K562 (cell line): ENCODE data around the gene TAF1B.

Experiments used
- ARNT ChIP-seq, 2 experiments: fragments of 450-650 bp; IDR thresholded peaks; 2 replicates each; pipeline ENCODE4 v1.6.1; 2016; ENCODE audit warnings: mild to moderate bottlenecking in 1 of 2
- ETV1 ChIP-seq: fragments of 450-650 bp; conservative IDR thresholded peaks from 2 replicates; pipeline ENCODE4 v1.6.1; 2016; ENCODE audit warnings: missing genetic modification characterization, control low read depth, low read depth, missing compliant biosample characterization
- MEF2D ChIP-seq: conservative IDR thresholded peaks from 2 replicates; pipeline ENCODE4 v1.6.1; 2016; ENCODE audit warnings: low read depth, missing genetic modification characterization, missing compliant biosample characterization
- POLR3G ChIP-seq: IDR thresholded peaks from 2 replicates; pipeline ENCODE4 v1.6.1; 2011; ENCODE audit not compliant: insufficient read length, insufficient replicate concordance; ENCODE audit errors: extremely low read depth
- POU5F1 ChIP-seq: fragments of 150-350 bp; IDR thresholded peaks from 2 replicates; pipeline ENCODE4 v1.6.1; 2014; ENCODE audit warnings: borderline replicate concordance, low read length, low read depth, mild to moderate bottlenecking; ENCODE audit not compliant: partially characterized antibody
- RAD21 ChIP-seq, 2 experiments: fragments of 250-450 bp in 1 of 2; fragments of 450-650 bp in 1 of 2; sonication (Bioruptor Pico) in 1 of 2; formaldehyde crosslinking in 1 of 2; IDR thresholded peaks in 1 of 2; conservative IDR thresholded peaks in 1 of 2; 2 replicates each; pipeline versions ENCODE4 v1.4.0 to v1.8.0; 2020 to 2022; ENCODE audit warnings: mild to moderate bottlenecking in 2 of 2, moderate library complexity in 1 of 2
- TF ChIP-seq, protein P1 (sequence below): sonication (generic); formaldehyde crosslinking; IDR thresholded peaks from 2 replicates; pipeline ENCODE4 v1.8.1; 2023; ENCODE audit warnings: missing genetic modification reagents, mild to moderate bottlenecking, borderline replicate concordance
- TF ChIP-seq, protein P2 (sequence below): fragments of 200-600 bp; sonication (generic); IDR thresholded peaks from one replicate; pipeline ENCODE4 v1.6.1; 2012; ENCODE audit warnings: mild to moderate bottlenecking, low read depth, low read length, inconsistent platforms
- TF ChIP-seq, protein P3 (sequence below), 3 experiments: IDR thresholded peaks in 2 of 3; conservative IDR thresholded peaks in 1 of 3; 2 replicates each; pipeline ENCODE4 v1.5.1; 2011 to 2012; ENCODE audit warnings: low read length in 3 of 3, mild to moderate bottlenecking in 3 of 3, control low read depth in 2 of 3, improper control_type of control experiment in 1 of 3, inconsistent platforms in 1 of 3, low read depth in 1 of 3, mixed read lengths in 1 of 3, moderate library complexity in 1 of 3; ENCODE audit not compliant: insufficient read depth in 2 of 3
- TF ChIP-seq, protein P4 (sequence below): fragments of 450-650 bp; formaldehyde crosslinking; IDR thresholded peaks from 2 replicates; pipeline ENCODE4 v1.4.0; 2022; ENCODE audit warnings: missing genetic modification characterization

DNA sequence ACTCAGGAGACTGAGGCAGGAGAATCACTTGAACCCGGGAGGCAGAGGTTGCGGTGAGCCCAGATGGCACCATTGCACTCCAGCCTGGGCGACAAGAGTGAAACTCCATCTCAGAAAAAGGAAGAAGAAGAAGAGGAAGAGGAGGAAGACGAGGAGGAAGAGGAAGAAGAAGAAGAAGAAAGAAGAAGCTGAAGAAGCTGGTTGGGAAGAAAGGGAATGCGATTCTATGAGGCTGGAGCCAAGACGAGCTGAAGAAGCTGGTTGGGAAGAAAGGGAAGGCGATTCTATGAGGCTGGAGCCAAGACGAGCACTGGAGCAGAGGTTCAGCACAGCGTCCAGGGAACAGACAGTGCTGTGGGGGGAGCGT lies 30.3 kb upstream of the TAF1B start:
- no peak for TF ChIP-seq POU5F1
- no peak for TF ChIP-seq ETV1 (tag)
- TF ChIP-seq, protein P1, sequence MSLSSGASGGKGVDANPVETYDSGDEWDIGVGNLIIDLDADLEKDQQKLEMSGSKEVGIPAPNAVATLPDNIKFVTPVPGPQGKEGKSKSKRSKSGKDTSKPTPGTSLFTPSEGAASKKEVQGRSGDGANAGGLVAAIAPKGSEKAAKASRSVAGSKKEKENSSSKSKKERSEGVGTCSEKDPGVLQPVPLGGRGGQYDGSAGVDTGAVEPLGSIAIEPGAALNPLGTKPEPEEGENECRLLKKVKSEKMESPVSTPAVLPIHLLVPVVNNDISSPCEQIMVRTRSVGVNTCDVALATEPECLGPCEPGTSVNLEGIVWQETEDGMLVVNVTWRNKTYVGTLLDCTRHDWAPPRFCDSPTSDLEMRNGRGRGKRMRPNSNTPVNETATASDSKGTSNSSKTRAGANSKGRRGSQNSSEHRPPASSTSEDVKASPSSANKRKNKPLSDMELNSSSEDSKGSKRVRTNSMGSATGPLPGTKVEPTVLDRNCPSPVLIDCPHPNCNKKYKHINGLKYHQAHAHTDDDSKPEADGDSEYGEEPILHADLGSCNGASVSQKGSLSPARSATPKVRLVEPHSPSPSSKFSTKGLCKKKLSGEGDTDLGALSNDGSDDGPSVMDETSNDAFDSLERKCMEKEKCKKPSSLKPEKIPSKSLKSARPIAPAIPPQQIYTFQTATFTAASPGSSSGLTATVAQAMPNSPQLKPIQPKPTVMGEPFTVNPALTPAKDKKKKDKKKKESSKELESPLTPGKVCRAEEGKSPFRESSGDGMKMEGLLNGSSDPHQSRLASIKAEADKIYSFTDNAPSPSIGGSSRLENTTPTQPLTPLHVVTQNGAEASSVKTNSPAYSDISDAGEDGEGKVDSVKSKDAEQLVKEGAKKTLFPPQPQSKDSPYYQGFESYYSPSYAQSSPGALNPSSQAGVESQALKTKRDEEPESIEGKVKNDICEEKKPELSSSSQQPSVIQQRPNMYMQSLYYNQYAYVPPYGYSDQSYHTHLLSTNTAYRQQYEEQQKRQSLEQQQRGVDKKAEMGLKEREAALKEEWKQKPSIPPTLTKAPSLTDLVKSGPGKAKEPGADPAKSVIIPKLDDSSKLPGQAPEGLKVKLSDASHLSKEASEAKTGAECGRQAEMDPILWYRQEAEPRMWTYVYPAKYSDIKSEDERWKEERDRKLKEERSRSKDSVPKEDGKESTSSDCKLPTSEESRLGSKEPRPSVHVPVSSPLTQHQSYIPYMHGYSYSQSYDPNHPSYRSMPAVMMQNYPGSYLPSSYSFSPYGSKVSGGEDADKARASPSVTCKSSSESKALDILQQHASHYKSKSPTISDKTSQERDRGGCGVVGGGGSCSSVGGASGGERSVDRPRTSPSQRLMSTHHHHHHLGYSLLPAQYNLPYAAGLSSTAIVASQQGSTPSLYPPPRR = no peak
- TF ChIP-seq, protein P2, sequence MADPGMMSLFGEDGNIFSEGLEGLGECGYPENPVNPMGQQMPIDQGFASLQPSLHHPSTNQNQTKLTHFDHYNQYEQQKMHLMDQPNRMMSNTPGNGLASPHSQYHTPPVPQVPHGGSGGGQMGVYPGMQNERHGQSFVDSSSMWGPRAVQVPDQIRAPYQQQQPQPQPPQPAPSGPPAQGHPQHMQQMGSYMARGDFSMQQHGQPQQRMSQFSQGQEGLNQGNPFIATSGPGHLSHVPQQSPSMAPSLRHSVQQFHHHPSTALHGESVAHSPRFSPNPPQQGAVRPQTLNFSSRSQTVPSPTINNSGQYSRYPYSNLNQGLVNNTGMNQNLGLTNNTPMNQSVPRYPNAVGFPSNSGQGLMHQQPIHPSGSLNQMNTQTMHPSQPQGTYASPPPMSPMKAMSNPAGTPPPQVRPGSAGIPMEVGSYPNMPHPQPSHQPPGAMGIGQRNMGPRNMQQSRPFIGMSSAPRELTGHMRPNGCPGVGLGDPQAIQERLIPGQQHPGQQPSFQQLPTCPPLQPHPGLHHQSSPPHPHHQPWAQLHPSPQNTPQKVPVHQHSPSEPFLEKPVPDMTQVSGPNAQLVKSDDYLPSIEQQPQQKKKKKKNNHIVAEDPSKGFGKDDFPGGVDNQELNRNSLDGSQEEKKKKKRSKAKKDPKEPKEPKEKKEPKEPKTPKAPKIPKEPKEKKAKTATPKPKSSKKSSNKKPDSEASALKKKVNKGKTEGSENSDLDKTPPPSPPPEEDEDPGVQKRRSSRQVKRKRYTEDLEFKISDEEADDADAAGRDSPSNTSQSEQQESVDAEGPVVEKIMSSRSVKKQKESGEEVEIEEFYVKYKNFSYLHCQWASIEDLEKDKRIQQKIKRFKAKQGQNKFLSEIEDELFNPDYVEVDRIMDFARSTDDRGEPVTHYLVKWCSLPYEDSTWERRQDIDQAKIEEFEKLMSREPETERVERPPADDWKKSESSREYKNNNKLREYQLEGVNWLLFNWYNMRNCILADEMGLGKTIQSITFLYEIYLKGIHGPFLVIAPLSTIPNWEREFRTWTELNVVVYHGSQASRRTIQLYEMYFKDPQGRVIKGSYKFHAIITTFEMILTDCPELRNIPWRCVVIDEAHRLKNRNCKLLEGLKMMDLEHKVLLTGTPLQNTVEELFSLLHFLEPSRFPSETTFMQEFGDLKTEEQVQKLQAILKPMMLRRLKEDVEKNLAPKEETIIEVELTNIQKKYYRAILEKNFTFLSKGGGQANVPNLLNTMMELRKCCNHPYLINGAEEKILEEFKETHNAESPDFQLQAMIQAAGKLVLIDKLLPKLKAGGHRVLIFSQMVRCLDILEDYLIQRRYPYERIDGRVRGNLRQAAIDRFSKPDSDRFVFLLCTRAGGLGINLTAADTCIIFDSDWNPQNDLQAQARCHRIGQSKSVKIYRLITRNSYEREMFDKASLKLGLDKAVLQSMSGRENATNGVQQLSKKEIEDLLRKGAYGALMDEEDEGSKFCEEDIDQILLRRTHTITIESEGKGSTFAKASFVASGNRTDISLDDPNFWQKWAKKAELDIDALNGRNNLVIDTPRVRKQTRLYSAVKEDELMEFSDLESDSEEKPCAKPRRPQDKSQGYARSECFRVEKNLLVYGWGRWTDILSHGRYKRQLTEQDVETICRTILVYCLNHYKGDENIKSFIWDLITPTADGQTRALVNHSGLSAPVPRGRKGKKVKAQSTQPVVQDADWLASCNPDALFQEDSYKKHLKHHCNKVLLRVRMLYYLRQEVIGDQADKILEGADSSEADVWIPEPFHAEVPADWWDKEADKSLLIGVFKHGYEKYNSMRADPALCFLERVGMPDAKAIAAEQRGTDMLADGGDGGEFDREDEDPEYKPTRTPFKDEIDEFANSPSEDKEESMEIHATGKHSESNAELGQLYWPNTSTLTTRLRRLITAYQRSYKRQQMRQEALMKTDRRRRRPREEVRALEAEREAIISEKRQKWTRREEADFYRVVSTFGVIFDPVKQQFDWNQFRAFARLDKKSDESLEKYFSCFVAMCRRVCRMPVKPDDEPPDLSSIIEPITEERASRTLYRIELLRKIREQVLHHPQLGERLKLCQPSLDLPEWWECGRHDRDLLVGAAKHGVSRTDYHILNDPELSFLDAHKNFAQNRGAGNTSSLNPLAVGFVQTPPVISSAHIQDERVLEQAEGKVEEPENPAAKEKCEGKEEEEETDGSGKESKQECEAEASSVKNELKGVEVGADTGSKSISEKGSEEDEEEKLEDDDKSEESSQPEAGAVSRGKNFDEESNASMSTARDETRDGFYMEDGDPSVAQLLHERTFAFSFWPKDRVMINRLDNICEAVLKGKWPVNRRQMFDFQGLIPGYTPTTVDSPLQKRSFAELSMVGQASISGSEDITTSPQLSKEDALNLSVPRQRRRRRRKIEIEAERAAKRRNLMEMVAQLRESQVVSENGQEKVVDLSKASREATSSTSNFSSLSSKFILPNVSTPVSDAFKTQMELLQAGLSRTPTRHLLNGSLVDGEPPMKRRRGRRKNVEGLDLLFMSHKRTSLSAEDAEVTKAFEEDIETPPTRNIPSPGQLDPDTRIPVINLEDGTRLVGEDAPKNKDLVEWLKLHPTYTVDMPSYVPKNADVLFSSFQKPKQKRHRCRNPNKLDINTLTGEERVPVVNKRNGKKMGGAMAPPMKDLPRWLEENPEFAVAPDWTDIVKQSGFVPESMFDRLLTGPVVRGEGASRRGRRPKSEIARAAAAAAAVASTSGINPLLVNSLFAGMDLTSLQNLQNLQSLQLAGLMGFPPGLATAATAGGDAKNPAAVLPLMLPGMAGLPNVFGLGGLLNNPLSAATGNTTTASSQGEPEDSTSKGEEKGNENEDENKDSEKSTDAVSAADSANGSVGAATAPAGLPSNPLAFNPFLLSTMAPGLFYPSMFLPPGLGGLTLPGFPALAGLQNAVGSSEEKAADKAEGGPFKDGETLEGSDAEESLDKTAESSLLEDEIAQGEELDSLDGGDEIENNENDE = no peak
- no peak for TF ChIP-seq ARNT (IDR thresholded peaks at IDR 0.05)
- TF ChIP-seq, protein P3, sequence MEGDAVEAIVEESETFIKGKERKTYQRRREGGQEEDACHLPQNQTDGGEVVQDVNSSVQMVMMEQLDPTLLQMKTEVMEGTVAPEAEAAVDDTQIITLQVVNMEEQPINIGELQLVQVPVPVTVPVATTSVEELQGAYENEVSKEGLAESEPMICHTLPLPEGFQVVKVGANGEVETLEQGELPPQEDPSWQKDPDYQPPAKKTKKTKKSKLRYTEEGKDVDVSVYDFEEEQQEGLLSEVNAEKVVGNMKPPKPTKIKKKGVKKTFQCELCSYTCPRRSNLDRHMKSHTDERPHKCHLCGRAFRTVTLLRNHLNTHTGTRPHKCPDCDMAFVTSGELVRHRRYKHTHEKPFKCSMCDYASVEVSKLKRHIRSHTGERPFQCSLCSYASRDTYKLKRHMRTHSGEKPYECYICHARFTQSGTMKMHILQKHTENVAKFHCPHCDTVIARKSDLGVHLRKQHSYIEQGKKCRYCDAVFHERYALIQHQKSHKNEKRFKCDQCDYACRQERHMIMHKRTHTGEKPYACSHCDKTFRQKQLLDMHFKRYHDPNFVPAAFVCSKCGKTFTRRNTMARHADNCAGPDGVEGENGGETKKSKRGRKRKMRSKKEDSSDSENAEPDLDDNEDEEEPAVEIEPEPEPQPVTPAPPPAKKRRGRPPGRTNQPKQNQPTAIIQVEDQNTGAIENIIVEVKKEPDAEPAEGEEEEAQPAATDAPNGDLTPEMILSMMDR (IDR thresholded peaks at IDR 0.05 in 2 of 3, conservative IDR thresholded peaks at IDR 0.05 in 1 of 3; ENCODE audit: insufficient read depth in 2 of 3, low read depth in 1 of 3, low read length in 3 of 3) = no peak
- TF ChIP-seq, protein P4, sequence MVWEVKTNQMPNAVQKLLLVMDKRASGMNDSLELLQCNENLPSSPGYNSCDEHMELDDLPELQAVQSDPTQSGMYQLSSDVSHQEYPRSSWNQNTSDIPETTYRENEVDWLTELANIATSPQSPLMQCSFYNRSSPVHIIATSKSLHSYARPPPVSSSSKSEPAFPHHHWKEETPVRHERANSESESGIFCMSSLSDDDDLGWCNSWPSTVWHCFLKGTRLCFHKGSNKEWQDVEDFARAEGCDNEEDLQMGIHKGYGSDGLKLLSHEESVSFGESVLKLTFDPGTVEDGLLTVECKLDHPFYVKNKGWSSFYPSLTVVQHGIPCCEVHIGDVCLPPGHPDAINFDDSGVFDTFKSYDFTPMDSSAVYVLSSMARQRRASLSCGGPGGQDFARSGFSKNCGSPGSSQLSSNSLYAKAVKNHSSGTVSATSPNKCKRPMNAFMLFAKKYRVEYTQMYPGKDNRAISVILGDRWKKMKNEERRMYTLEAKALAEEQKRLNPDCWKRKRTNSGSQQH (CRISPR knock-in tag) = no peak
- no peak for TF ChIP-seq MEF2D (tag)
- TF ChIP-seq POLR3G = no peak
- no peak for TF ChIP-seq RAD21 (CRISPR knock-in tag; conservative IDR thresholded peaks at IDR 0.05 in 1 of 2, IDR thresholded peaks at IDR 0.05 in 1 of 2)
